Smooth muscle cell (in vitro differentiated cells): ENCODE results near the gene KCNE3. TPM values are rescaled to one million over a fixed set of nuclear protein-coding genes. Genes with fewer than 3 reads are reported as not detected.

Source experiments
- DNase-seq: peaks from one replicate; lab custom pipeline; 2025; ENCODE audit not compliant: unreplicated experiment; lab: John Stamatoyannopoulos, UW
- H2AFZ ChIP-seq: fragments of 200-600 bp; sonication (generic); 2 replicates; pipeline ENCODE4 v1.6.0; 2016; ENCODE audit warnings: antibody characterized with exemption, low read depth, mild to moderate bottlenecking
- H3F3A ChIP-seq: fragments of 200-600 bp; sonication (generic); 2 replicates; pipeline ENCODE4 v1.6.0; 2017; ENCODE audit warnings: antibody characterized with exemption, low read depth
- H3K27ac ChIP-seq: fragments of 200-600 bp; sonication (generic); 2 replicates; pipeline ENCODE4 v1.5.1; 2016; ENCODE audit warnings: low read depth, mild to moderate bottlenecking
- H3K27me3 ChIP-seq: fragments of 200-600 bp; sonication (generic); 2 replicates; pipeline ENCODE4 v1.6.1; 2016; ENCODE audit warnings: low read depth, mild to moderate bottlenecking
- H3K36me3 ChIP-seq: fragments of 200-600 bp; sonication (generic); 2 replicates; pipeline ENCODE4 v1.5.1; 2016; ENCODE audit warnings: low read depth
- H3K4me1 ChIP-seq: fragments of 200-600 bp; sonication (generic); 2 replicates; pipeline ENCODE4 v1.5.1; 2016; ENCODE audit warnings: low read depth
- H3K4me2 ChIP-seq: fragments of 200-600 bp; sonication (generic); 2 replicates; pipeline ENCODE4 v1.6.0; 2016; ENCODE audit warnings: mild to moderate bottlenecking
- H3K4me3 ChIP-seq: fragments of 200-600 bp; sonication (generic); 2 replicates; pipeline ENCODE4 v1.5.1; 2016; ENCODE audit warnings: mild to moderate bottlenecking
- H3K79me2 ChIP-seq: fragments of 200-600 bp; sonication (generic); 2 replicates; pipeline ENCODE4 v1.6.0; 2016; ENCODE audit warnings: low read depth, mild to moderate bottlenecking
- H3K9ac ChIP-seq: fragments of 200-600 bp; sonication (generic); 2 replicates; pipeline ENCODE4 v1.6.0; 2016; ENCODE audit warnings: low read depth
- H3K9me3 ChIP-seq: fragments of 200-600 bp; sonication (generic); replicated peaks from 2 replicates; pipeline ENCODE4 v1.5.1; 2016; ENCODE audit warnings: low read depth
- H4K20me1 ChIP-seq: fragments of 200-600 bp; sonication (generic); 2 replicates; pipeline ENCODE4 v1.6.0; 2016; ENCODE audit warnings: low read depth
- WGBS: methylation state at CpG from one replicate; pipeline ENCODE4 v1.1.7; 2016; ENCODE audit warnings: low lambda C conversion rate; 5-methylcytosine and 5-hydroxymethylcytosine counted together
- polyA plus RNA-seq: library from polyadenylated mRNA; unstranded; fragments of >200 nt; fragmentation: Nextera tagmentation; extraction: Ambion mirVana; gene quantifications from 2 replicates; pipeline ENCODE4 v1.2.1, GENCODE V29; 2016
- total RNA-seq: library from RNA; depleted of rRNA; stranded (reverse); fragments of >200 nt; gene quantifications from 2 replicates; pipeline ENCODE4 v1.2.3, GENCODE V29; 2014
- TF ChIP-seq, protein P1 (sequence below): fragments of 200-600 bp; sonication (generic); IDR thresholded peaks from 2 replicates; pipeline ENCODE4 v1.5.1; 2017; ENCODE audit warnings: borderline replicate concordance, mild to moderate bottlenecking, antibody characterized with exemption; ENCODE audit not compliant: insufficient read depth, poor library complexity, severe bottlenecking

KCNE3 gene
- total and polyA plus RNA-seq, 2 experiments from 2014 or later: 3.9 to 5.1 TPM

DNA sequence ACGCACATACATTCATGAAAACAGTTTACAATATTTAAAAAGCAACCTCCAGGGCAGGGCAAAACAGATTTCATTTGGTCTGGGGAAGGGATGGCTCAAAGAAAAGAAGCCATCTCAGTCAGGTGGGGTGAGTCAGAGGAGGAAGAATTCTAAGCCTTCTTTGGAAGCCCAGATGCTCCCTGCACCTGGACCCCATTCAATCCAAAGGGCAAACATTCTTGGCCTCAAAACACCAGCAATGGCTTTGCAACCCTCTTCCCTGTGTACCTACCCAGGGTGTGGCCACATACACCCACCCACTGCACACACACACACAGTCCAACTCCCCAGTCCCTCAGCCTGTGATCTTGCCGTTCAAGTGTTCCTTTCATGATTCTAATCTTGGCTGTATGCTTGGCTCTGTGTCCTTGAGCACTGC, 2.0 kb downstream of the KCNE3 start:
- Histone ChIP-seq H3K79me2 (no peaks in the 10 kb centered on the region), H3K27me3 (no peaks in the 10 kb centered on the region), H2AFZ (no peak overlapping the region), H3K9me3 (no peaks in the 10 kb centered on the region), H3K27ac (no peak overlapping the region), H3K36me3 (no peaks in the 10 kb centered on the region), H3K4me3 (no peak overlapping the region), H3K4me2 (no peak overlapping the region), H3F3A (peaks cover 10% of the 10 kb centered on the region), H3K4me1 (peaks cover 19% of the 10 kb centered on the region), H3K9ac (no peak overlapping the region), H4K20me1 (no peaks in the 10 kb centered on the region)
- DNase-seq: no peak
- TF ChIP-seq, protein P1, sequence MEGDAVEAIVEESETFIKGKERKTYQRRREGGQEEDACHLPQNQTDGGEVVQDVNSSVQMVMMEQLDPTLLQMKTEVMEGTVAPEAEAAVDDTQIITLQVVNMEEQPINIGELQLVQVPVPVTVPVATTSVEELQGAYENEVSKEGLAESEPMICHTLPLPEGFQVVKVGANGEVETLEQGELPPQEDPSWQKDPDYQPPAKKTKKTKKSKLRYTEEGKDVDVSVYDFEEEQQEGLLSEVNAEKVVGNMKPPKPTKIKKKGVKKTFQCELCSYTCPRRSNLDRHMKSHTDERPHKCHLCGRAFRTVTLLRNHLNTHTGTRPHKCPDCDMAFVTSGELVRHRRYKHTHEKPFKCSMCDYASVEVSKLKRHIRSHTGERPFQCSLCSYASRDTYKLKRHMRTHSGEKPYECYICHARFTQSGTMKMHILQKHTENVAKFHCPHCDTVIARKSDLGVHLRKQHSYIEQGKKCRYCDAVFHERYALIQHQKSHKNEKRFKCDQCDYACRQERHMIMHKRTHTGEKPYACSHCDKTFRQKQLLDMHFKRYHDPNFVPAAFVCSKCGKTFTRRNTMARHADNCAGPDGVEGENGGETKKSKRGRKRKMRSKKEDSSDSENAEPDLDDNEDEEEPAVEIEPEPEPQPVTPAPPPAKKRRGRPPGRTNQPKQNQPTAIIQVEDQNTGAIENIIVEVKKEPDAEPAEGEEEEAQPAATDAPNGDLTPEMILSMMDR: no peak
- WGBS: 79% methylated on average over 2 of the region's 2 CpGs

DNA sequence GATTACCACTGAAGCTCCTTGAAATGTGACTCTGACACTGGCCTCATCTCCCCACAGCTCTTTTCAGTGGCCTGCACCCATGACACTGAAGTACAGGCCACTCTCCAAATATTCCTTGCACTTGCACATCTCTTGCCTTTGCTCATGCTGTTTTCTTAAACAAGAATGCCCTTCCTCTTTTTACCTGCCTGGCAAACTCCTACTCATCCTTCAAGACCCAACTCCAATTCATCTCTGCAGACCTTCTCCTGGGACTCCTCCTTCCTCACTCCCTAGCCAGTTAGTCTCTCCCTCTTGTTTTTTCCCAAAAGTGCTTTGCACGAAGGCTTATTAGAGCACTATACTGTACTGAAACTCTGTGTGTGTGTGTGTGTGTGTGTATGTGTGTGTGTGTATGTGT, 2.6 kb downstream of the KCNE3 start:
- no peak for DNase-seq
- Histone ChIP-seq H3K27ac (no peak overlapping the region), H3K9ac (no peak overlapping the region), H3K4me2 (no peak overlapping the region), H4K20me1 (no peaks in the 10 kb centered on the region), H3F3A (peaks cover 12% of the 10 kb centered on the region), H3K4me1 (peaks cover 19% of the 10 kb centered on the region), H2AFZ (no peak overlapping the region), H3K79me2 (no peaks in the 10 kb centered on the region), H3K9me3 (no peaks in the 10 kb centered on the region), H3K36me3 (no peaks in the 10 kb centered on the region), H3K27me3 (no peaks in the 10 kb centered on the region), H3K4me3 (no peak overlapping the region)
- TF ChIP-seq, protein P1: no peak
- 94% methylated on average over 1 of the region's 1 CpG for WGBS

DNA sequence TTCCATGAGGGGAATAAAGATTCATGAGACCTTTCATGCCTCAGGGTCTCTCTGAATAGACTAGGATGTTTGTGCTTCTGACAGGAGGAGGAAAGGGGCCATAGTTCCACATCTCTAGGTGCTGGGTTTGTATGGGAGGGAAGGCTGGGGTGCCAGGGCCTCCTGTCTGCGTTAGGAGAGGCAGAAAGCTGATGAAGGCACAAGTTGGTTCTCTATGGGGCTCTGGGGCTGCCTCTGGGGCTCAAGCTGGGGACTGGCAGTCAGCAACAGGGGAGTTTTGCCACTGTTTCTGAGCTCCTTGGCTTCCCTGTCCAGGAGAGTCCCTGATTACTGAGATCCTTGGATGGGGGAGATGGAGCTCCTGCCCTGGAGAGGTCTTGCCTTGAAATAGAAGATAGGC, 4.1 kb downstream of the KCNE3 start:
- peaks cover 12% of the 10 kb centered on the region for H3F3A ChIP-seq
- H3K9me3 ChIP-seq: no peaks in the 10 kb centered on the region
- H3K36me3 ChIP-seq: no peaks in the 10 kb centered on the region
- no peak for DNase-seq
- no peak overlapping the region for H3K27ac ChIP-seq
- no peak overlapping the region for H2AFZ ChIP-seq
- H3K9ac ChIP-seq: no peak overlapping the region
- peaks cover 18% of the 10 kb centered on the region for H3K4me1 ChIP-seq
- no peaks in the 10 kb centered on the region for H3K27me3 ChIP-seq
- H3K79me2 ChIP-seq: no peaks in the 10 kb centered on the region
- 88% methylated on average over 1 of the region's 1 CpG for WGBS
- H3K4me3 ChIP-seq: no peak overlapping the region
- no peak overlapping the region for H3K4me2 ChIP-seq
- H4K20me1 ChIP-seq: no peaks in the 10 kb centered on the region
- TF ChIP-seq, protein P1: no peak

DNA sequence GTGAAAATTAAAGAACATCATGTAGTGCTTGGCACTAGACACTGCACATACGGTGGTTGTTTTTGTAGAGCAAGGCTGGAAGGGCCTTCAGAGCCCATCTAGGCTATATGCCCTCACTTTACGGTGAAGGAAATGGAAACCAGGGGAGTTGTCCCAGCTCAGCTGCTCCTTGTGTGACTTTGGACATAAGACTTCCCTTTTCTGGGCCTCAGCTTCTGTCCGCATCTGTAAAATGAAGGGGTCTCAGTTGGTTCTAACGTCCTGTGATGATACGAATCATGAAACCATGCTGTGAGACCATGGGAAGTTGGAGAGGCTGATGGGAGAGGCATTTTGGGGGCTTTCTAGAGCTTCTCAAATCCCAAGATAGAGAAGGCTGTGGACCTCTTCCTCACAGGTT, 4.7 kb downstream of the KCNE3 start:
- H3K27ac ChIP-seq: peak overlapping the region; percentile 54
- 93% methylated on average over 5 of the region's 5 CpGs for WGBS

More for the DNA sequence above, 4.7 kb downstream of the KCNE3 start:
- Histone ChIP-seq H3K4me3 (no peak overlapping the region), H3K4me1 (peaks cover 13% of the 10 kb centered on the region), H3K9ac (no peak overlapping the region), H3K79me2 (no peaks in the 10 kb centered on the region), H3K36me3 (no peaks in the 10 kb centered on the region), H2AFZ (no peak overlapping the region), H3K9me3 (no peaks in the 10 kb centered on the region), H3K4me2 (no peak overlapping the region), H3K27me3 (no peaks in the 10 kb centered on the region), H4K20me1 (no peaks in the 10 kb centered on the region), H3F3A (peaks cover 12% of the 10 kb centered on the region)
- TF ChIP-seq, protein P1: no peak
- no peak for DNase-seq
